22Rv1 (cell line): ENCODE results near the gene RRAD.

Experiments
- ZFX ChIP-seq: fragments of 450-650 bp; IDR thresholded peaks from 2 replicates; pipeline ENCODE4 v1.6.1; 2017; ENCODE audit warnings: antibody characterized with exemption, borderline replicate concordance
- TF ChIP-seq, protein P1 (sequence below): fragments of 450-650 bp; IDR thresholded peaks from 2 replicates; pipeline ENCODE4 v1.5.1; 2017; ENCODE audit warnings: mild to moderate bottlenecking

GRCh38 chr16:66939366-66939765 lies 14.0 kb upstream of the RRAD start:
- TF ChIP-seq, protein P1, sequence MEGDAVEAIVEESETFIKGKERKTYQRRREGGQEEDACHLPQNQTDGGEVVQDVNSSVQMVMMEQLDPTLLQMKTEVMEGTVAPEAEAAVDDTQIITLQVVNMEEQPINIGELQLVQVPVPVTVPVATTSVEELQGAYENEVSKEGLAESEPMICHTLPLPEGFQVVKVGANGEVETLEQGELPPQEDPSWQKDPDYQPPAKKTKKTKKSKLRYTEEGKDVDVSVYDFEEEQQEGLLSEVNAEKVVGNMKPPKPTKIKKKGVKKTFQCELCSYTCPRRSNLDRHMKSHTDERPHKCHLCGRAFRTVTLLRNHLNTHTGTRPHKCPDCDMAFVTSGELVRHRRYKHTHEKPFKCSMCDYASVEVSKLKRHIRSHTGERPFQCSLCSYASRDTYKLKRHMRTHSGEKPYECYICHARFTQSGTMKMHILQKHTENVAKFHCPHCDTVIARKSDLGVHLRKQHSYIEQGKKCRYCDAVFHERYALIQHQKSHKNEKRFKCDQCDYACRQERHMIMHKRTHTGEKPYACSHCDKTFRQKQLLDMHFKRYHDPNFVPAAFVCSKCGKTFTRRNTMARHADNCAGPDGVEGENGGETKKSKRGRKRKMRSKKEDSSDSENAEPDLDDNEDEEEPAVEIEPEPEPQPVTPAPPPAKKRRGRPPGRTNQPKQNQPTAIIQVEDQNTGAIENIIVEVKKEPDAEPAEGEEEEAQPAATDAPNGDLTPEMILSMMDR: no peak
- TF ChIP-seq ZFX: no peak
